Measurements from ENCODE around the gene SPAG9. TPM values are rescaled to one million over a fixed set of nuclear protein-coding genes. Genes with fewer than 3 reads are reported as not detected.
"Not testable (repeated sequence)": the region's sequence is repeated elsewhere in the genome, so short reads cannot be mapped to it uniquely, and the experiment has no call there.

Gene SPAG9
- total and polyA plus RNA-seq, 4 donors: 179 to 268 (median 220) TPM

- H3K27me3 ChIP-seq (ENCODE audit: control insufficient read depth, insufficient read depth, low read length): no peaks in the 10 kb centered on the region
- H3K9me3 ChIP-seq (ENCODE audit: control insufficient read depth, insufficient read depth, low read length): no peaks in the 10 kb centered on the region
- WGBS (ENCODE audit: insufficient coverage): 96% methylated on average over 14 of the region's 19 CpGs
- no peak overlapping the region for H3K4me3 ChIP-seq (ENCODE audit: low read depth, low read length)
- DNase-seq (ENCODE audit: low read depth in 4 of 6, low spot score in 6 of 6): no peak
- no peaks in the 10 kb centered on the region for H3K36me3 ChIP-seq (ENCODE audit: control insufficient read depth, insufficient read depth, low read length)
- H3K4me1 ChIP-seq (ENCODE audit: control insufficient read depth, insufficient read depth, low read length): peaks cover 64% of the 10 kb centered on the region
- H3K27ac ChIP-seq (ENCODE audit: low read depth, low read length): no peak overlapping the region
Measured at GRCh38 chr17:50946891-50947781, 173.5 kb downstream of the SPAG9 start.

- Histone ChIP-seq H3K9me3 (ENCODE audit: control insufficient read depth, insufficient read depth, low read length) (no peaks in the 10 kb centered on the region), H3K27ac (ENCODE audit: low read depth, low read length) (no peak overlapping the region), H3K36me3 (ENCODE audit: control insufficient read depth, insufficient read depth, low read length) (no peaks in the 10 kb centered on the region), H3K27me3 (ENCODE audit: control insufficient read depth, insufficient read depth, low read length) (no peaks in the 10 kb centered on the region), H3K4me1 (ENCODE audit: control insufficient read depth, insufficient read depth, low read length) (peaks cover 64% of the 10 kb centered on the region), H3K4me3 (ENCODE audit: low read depth, low read length) (no peak overlapping the region)
- no peak for DNase-seq (ENCODE audit: low read depth in 4 of 6, low spot score in 6 of 6)
- 93% methylated on average over 11 of the region's 12 CpGs for WGBS (ENCODE audit: insufficient coverage)
Measured at GRCh38 chr17:50946223-50946890, 174.3 kb downstream of the SPAG9 start.

GRCh38 chr17:50945779-50946222 lies 174.9 kb downstream of the SPAG9 start:
- H3K36me3 ChIP-seq (ENCODE audit: control insufficient read depth, insufficient read depth, low read length): no peaks in the 10 kb centered on the region
- no peak for DNase-seq (ENCODE audit: low read depth in 4 of 6, low spot score in 6 of 6)
- H3K4me3 ChIP-seq (ENCODE audit: low read depth, low read length): no peak overlapping the region
- 96% methylated on average over 1 of the region's 3 CpGs for WGBS (ENCODE audit: insufficient coverage)
- H3K4me1 ChIP-seq (ENCODE audit: control insufficient read depth, insufficient read depth, low read length): peaks cover 63% of the 10 kb centered on the region
- no peaks in the 10 kb centered on the region for H3K9me3 ChIP-seq (ENCODE audit: control insufficient read depth, insufficient read depth, low read length)
- no peak overlapping the region for H3K27ac ChIP-seq (ENCODE audit: low read depth, low read length)
- H3K27me3 ChIP-seq (ENCODE audit: control insufficient read depth, insufficient read depth, low read length): no peaks in the 10 kb centered on the region

- Histone ChIP-seq H3K4me3 (ENCODE audit: low read depth, low read length) (no peak overlapping the region), H3K27ac (ENCODE audit: low read depth, low read length) (no peak overlapping the region), H3K4me1 (ENCODE audit: control insufficient read depth, insufficient read depth, low read length) (peaks cover 56% of the 10 kb centered on the region), H3K9me3 (ENCODE audit: control insufficient read depth, insufficient read depth, low read length) (no peaks in the 10 kb centered on the region), H3K27me3 (ENCODE audit: control insufficient read depth, insufficient read depth, low read length) (no peaks in the 10 kb centered on the region), H3K36me3 (ENCODE audit: control insufficient read depth, insufficient read depth, low read length) (no peaks in the 10 kb centered on the region)
- no peak for DNase-seq (ENCODE audit: low read depth in 4 of 6, low spot score in 6 of 6)
- 61% methylated on average over 13 of the region's 18 CpGs for WGBS (ENCODE audit: insufficient coverage)
Measured at GRCh38 chr17:50944902-50945720, 175.6 kb downstream of the SPAG9 start.

- Histone ChIP-seq H3K27me3 (ENCODE audit: control insufficient read depth, insufficient read depth, low read length) (no peaks in the 10 kb centered on the region), H3K4me1 (ENCODE audit: control insufficient read depth, insufficient read depth, low read length) (peaks cover 48% of the 10 kb centered on the region), H3K9me3 (ENCODE audit: control insufficient read depth, insufficient read depth, low read length) (no peaks in the 10 kb centered on the region), H3K27ac (ENCODE audit: low read depth, low read length) (peak overlapping the region; percentile 43), H3K4me3 (ENCODE audit: low read depth, low read length) (no peak overlapping the region), H3K36me3 (ENCODE audit: control insufficient read depth, insufficient read depth, low read length) (no peaks in the 10 kb centered on the region)
- 12% methylated on average over 60 of the region's 61 CpGs for WGBS (ENCODE audit: insufficient coverage)
- peak in 2 of 6 donors; percentile 49 to 51 for DNase-seq (ENCODE audit: low read depth in 4 of 6, low spot score in 6 of 6)
Measured at GRCh38 chr17:50944054-50944901, 176.4 kb downstream of the SPAG9 start.

GRCh38 chr17:50943575-50943933 lies 177.1 kb downstream of the SPAG9 start:
- DNase-seq (ENCODE audit: low read depth in 4 of 6, low spot score in 6 of 6): peak in 2 of 6 donors; percentile 51 to 65
- Histone ChIP-seq H3K27me3 (ENCODE audit: control insufficient read depth, insufficient read depth, low read length) (no peaks in the 10 kb centered on the region), H3K4me1 (ENCODE audit: control insufficient read depth, insufficient read depth, low read length) (peaks cover 41% of the 10 kb centered on the region), H3K9me3 (ENCODE audit: control insufficient read depth, insufficient read depth, low read length) (no peaks in the 10 kb centered on the region), H3K27ac (ENCODE audit: low read depth, low read length) (peak overlapping the region; percentile 10), H3K4me3 (ENCODE audit: low read depth, low read length) (no peak overlapping the region), H3K36me3 (ENCODE audit: control insufficient read depth, insufficient read depth, low read length) (no peaks in the 10 kb centered on the region)
- 69% methylated on average over 6 of the region's 8 CpGs for WGBS (ENCODE audit: insufficient coverage)

GRCh38 chr17:50941676-50942048 lies 179.0 kb downstream of the SPAG9 start:
- DNase-seq (ENCODE audit: low read depth in 4 of 6, low spot score in 6 of 6); H3K9me3 ChIP-seq (ENCODE audit: control insufficient read depth, insufficient read depth, low read length); H3K36me3 ChIP-seq (ENCODE audit: control insufficient read depth, insufficient read depth, low read length); H3K4me3 ChIP-seq (ENCODE audit: low read depth, low read length); H3K27me3 ChIP-seq (ENCODE audit: control insufficient read depth, insufficient read depth, low read length); H3K27ac ChIP-seq (ENCODE audit: low read depth, low read length): not testable (repeated sequence)
- WGBS (ENCODE audit: insufficient coverage): 92% methylated on average over 2 of the region's 4 CpGs
- H3K4me1 ChIP-seq (ENCODE audit: control insufficient read depth, insufficient read depth, low read length): peaks cover 24% of the 10 kb centered on the region

- no peaks in the 10 kb centered on the region for H3K27me3 ChIP-seq (ENCODE audit: control insufficient read depth, insufficient read depth, low read length)
- no peak overlapping the region for H3K27ac ChIP-seq (ENCODE audit: low read depth, low read length)
- no peaks in the 10 kb centered on the region for H3K9me3 ChIP-seq (ENCODE audit: control insufficient read depth, insufficient read depth, low read length)
- H3K36me3 ChIP-seq (ENCODE audit: control insufficient read depth, insufficient read depth, low read length): no peaks in the 10 kb centered on the region
- peaks cover 26% of the 10 kb centered on the region for H3K4me1 ChIP-seq (ENCODE audit: control insufficient read depth, insufficient read depth, low read length)
- 95% methylated on average over 16 of the region's 16 CpGs for WGBS (ENCODE audit: insufficient coverage)
- H3K4me3 ChIP-seq (ENCODE audit: low read depth, low read length): no peak overlapping the region
- no peak for DNase-seq (ENCODE audit: low read depth in 4 of 6, low spot score in 6 of 6)
Measured at GRCh38 chr17:50939795-50940684, 180.6 kb downstream of the SPAG9 start.

Measured in spinal cord (tissue), 10 donors.